Activated CD4-positive, CD25-positive, alpha-beta regulatory T cell (primary cell): Measurements from ENCODE around the gene PANX2.
A peak's percentile ranks its signal among the peaks of the same experiment; 100 is the strongest.

Source experiments
- DNase-seq, 4 experiments: peaks; one replicate each; lab custom pipeline; 2025; lab: John Stamatoyannopoulos, UW

The PANX2 gene

GRCh38 chr22:50184004-50184901, 13.7 kb downstream of the PANX2 start:
- DNase-seq, result no peak

GRCh38 chr22:50184902-50185374, 14.4 kb downstream of the PANX2 start:
- no peak for DNase-seq

- DNase-seq, result peak; percentile 79 to 90 (median 84)
Observed at GRCh38 chr22:50185375-50186087, 15.0 kb downstream of the PANX2 start, which contains the start of gene TRABD. TRABD (plus strand) TSS chr22:50185913; CDS start chr22:50193061, 7,148 bp downstream.

GRCh38 chr22:50186181-50186714, 15.7 kb downstream of the PANX2 start:
- DNase-seq, result no peak

GRCh38 chr22:50186761-50187523, 16.4 kb downstream of the PANX2 start:
- no peak for DNase-seq

- no peak for DNase-seq
Observed at GRCh38 chr22:50188356-50188755, 17.8 kb downstream of the PANX2 start.

GRCh38 chr22:50189184-50189848, 18.8 kb downstream of the PANX2 start:
- DNase-seq, result no peak

GRCh38 chr22:50189849-50190181, 19.3 kb downstream of the PANX2 start:
- DNase-seq, result no peak

GRCh38 chr22:50190182-50190940, 19.8 kb downstream of the PANX2 start:
- peak; percentile 53 to 72 (median 64) for DNase-seq

- peak; percentile 46 to 76 (median 68) for DNase-seq
Observed at GRCh38 chr22:50190941-50191741, 20.6 kb downstream of the PANX2 start.

GRCh38 chr22:50192436-50193204, 22.1 kb downstream of the PANX2 start:
- peak in 2 of 4 experiments; percentile 51 to 53 for DNase-seq

- DNase-seq, result no peak
Observed at GRCh38 chr22:50193621-50194020, 23.1 kb downstream of the PANX2 start.

- DNase-seq, result no peak
Observed at GRCh38 chr22:50194037-50194805, 23.7 kb downstream of the PANX2 start.

GRCh38 chr22:50196256-50196655, 25.7 kb downstream of the PANX2 start:
- no peak for DNase-seq

GRCh38 chr22:50197000-50197800, 26.7 kb downstream of the PANX2 start:
- DNase-seq, result no peak

GRCh38 chr22:50197856-50198623, 27.5 kb downstream of the PANX2 start:
- no peak for DNase-seq

GRCh38 chr22:50198624-50199017, 28.1 kb downstream of the PANX2 start:
- no peak for DNase-seq
